Activated CD4-positive, alpha-beta T cell treated with anti-CD3 and anti-CD28 coated beads, Interleukin-2, Interleukin-4, amounts not matched to agents 100 ng/mL and 50 ng/mL, durations not matched to agents 16 hours and 8 hours (primary cell): ENCODE results near the gene RSRC1.
"Not testable (repeated sequence)": the region's sequence is repeated elsewhere in the genome, so short reads cannot be mapped to it uniquely, and the experiment has no call there.

Source experiments
- DNase-seq: peaks from one replicate; pipeline ENCODE4 v3.0.0-alpha.2; 2020; ENCODE audit warnings: low spot score

RSRC1 gene

DNA sequence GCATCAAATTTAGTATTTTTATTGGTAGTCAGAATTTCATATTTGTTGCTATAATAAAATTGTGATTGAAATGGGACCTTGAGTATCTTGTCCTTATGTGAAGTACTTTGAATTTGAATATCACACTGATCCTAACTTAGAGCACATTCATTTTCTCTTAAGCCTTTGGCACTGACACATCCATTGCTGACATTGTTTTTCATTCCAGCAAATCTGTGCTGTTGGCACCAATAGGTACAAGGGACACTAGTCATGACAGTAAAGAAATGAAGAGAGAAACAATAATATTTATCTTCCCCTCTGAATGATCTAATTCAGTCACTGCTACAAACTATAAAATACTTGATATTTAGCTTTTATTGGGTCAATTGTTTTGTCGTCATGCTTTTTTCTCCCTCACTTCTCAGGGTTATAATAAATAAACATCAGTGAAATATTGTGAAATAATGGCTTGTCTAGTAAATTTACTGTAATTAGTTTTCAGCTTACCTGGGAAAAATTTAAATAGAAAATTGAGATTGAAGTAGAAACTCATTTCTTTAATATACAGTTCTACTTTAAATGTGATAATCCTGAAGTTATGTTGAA lies 294.3 kb downstream of the RSRC1 start:
- no peak for DNase-seq

DNA sequence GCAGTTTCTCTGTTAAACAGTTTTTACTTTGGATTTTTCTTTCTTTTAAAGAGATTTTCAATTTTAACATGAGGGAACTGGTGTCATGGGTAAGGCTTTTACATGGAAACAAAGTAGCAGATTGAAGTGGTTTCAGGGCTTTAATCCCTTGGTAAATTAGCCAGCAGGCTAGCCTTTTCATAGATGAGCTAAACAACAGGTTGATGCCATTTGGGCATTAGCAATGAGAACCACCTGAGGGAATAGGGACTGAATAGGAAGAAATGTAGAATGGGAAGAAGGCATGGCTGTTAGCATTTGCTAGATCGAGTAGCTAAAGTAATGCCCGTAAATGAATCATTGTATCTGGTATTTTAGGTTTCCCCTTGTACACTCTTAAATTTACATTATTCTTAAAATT lies 295.6 kb downstream of the RSRC1 start:
- DNase-seq: no peak

DNA sequence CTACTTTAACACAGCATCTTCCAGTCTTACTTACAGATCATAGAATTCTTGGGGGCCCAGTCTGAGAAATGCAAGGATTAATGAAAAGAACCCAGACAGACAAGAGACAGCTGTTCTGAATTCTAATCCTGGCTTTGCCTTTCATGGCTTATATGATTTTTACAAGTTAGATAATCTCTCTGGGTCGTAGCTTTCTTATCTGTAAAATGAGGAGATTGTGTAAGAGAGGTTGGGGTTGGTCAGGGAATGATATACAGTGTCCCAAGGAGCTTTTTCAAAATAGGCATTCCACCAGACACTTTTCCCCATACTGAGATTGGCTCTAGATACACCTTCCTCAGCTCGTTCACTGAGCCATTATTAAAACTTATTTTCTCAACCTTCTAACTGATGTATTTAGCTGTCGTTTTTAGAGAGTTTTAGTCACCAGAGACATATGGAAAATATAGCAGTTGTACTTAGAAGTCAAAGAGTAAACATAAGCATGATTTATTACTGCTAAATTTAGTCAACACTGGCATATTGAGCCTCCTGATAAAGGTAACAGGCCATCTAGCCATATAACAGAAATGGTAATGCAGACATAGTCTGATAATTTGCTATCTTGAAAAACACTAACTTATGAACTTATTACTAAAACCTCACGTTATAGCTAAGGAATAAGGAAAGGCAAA lies 298.1 kb downstream of the RSRC1 start:
- DNase-seq: no peak

DNA sequence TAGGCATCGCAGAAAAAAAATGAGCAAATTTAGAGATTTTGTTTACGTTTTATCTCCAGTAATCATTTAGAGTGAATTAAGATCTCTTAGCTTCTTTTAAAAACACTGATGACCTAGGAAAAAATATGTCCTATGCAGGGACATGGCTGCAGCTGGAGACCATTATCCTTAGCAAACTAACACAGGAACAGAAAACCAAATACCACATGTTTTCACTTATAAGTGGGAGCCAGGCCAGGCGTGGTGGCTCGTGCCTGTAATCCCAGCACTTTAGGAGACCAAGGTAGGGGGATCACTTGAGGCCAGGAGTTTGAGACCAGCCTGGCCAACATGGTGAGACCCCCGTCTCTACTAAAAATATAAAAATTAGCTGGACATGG lies 298.6 kb downstream of the RSRC1 start:
- DNase-seq: not testable (repeated sequence)

DNA sequence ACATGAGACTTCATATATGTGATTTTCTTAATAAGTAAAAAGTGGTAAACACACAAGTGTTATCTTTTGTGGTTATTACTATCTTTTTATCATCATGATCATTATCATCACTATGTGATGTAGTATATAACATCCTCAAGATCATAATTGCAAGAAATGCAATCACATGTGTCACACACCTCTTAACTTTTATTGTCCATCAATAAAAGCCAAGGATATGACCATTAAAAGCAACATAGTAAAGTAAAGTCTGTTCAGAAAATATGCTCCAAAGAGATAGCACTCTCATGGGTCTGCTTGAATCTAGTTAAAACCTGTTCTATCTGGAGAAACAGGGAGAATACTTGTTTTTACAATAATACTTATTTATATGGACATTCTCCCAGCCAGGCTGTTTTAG lies 308.1 kb downstream of the RSRC1 start:
- no peak for DNase-seq

DNA sequence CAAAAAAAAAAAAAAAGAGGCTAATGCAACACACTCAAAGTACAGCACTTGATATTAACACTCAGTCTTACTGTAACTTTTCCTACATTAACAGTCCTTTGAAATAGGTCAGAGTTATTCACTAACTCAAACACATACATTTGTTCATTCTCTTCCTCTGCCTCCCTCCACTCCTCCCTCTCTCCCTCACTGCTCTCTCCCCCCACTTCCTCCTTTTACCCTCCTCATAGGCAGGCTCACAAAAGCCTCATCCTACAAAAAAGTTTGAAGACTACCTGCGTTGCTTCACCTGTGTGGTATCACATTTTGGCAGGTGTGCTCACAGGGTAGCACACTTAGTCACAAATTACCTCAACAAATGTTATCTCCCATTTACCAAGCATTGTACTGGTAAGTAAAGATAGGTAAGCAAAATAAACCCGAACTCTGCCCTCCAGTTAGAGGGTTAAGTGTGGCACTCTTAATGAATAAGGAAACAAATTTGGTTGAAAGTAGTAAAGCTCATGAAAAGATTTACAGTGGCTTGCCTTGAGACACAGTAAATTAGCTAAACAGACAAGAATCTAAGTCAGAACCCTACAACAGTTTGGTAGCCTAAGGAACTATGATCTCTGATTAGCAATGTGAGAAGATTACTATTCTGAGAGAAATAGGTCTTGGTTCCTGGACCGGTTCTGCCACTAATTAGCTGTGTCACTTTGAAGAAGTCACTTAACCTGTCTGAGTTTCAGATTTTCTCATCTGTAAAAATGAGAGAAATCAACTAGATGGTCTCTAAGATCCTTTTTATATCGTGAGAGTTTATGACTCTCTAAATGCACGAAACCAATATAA lies 310.1 kb downstream of the RSRC1 start:
- DNase-seq: no peak

DNA sequence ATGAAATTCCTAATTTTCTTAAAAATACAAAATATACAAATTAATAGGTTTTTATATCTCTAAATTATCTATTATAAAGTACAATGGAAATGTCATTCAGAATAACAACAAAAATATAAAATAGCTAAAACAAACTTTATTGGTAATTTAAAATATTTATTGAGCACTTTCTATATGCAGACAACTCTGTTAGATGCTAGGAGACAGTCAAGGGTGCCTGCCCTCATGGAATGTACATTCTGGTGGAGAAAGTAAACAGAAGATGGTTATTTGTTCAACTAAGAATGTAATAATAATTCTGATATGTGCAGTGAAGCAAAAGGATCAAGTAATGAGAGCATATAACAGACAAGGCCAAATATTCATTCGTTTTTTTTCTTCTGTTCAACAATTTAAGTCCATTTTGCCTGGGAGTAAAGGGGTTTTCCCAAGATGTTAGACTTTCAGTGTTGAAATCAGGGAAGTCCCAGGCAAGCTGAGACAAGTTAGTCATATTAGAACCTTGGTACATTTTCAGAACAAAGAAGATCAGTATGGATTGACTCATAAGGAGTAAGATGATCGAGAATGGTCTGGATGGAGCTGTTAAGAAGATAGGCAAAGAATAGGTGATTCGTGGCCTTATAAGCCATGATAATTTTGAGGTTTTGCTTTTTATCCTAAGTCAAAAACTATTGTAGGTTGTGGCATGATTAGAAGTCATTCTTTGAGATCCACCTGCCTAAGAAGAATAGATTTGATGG lies 310.9 kb downstream of the RSRC1 start:
- peak; percentile 46 for DNase-seq

DNA sequence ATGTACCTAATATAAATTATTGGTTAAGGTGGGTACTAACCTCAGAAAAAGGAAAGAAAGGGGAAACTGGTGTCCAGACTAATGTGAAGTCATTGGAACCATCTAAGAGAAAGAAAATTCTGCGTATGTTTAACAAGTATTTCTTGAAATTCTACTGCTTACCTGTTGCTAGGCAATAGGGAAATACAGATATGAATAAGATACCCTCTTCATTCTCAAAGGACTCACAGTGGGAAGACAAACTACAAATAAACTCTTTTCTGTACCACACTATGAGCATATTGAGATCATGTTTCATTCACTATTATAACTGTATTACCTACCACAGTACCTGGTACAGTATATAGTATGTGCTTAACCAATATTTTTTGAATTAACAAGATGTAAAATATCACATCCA lies 320.6 kb downstream of the RSRC1 start:
- no peak for DNase-seq

DNA sequence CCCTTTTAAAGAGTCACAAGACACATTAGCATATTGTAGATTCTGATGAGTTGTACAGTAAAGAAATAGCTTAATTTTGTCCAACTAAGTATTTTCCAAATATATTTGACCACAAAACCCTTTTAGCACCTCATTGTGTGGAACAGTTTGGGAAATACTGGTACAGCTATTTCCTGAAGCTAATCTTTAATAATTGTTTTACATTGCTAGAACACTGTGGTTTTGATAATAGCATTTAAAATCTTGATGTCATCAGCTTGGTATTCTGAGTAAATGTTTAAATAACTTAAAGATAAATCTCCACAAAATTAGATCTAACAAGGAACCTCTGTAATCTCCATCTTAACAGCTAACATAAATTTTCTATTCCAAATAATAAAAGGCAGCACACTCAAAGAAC lies 321.1 kb downstream of the RSRC1 start:
- no peak for DNase-seq

DNA sequence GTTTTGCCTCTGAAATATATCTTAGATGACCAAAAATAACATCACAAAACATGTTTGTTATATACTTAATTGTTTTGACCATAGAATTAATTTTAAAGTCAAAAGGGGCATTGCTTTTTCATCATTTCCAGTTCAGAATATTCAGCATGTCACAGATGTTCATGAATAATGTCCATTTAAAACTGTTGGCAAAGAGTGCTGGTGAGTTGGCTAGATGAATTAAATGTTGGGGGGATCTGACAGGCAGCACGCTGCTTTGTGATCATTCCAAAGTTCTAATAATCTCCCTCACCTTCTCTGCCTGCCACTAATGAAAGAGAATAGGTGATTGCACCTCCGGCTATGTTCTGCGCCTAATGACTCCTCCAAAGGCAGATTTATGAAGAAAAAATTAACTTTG lies 321.9 kb downstream of the RSRC1 start:
- DNase-seq: no peak

DNA sequence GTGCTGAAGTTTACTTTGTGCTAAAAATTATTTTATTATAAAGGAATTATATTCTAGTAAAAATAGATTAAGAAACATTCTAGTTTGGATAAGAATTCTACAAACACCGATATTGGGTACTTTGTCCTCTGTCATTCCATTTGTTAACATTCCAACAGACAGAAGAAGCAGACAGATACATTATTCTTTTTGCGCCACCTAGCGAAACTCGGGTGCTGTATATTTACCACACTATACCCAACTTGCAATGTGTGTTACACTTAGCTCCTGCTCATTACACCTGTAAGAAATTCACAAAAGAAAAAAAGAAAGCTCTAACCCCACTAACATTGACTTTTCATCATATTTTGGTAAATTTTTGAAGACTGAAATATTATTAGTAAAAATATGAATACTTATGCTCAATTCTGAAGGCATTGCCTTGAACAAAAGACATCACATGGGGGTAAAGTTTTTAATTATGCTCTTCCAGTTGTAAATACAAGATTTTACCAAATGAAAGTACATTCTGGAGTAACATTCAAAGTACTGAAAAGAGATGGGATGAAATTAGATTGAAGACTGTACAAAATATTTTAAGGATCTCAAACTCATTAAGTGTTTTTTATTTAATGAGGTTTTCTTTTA lies 324.6 kb downstream of the RSRC1 start:
- DNase-seq: peak; percentile 45

DNA sequence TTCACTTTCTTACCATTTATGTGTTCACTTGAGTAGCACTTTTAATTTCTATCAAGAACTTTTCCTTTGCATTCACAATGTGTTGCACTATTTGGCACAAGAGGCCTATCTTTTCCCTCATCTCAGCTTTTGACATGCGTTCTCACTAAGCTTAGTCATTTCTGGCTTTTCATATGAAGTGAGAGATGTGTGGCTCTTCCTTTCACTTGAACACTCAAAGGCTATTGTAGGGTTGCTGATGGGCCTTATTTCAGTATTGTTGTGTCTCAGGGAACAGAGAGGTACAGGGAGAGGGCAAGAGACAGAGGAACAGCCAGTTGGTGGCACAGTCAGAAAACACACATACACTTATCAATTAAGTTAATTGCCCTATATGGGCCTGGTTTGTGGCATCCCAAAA lies 333.7 kb downstream of the RSRC1 start:
- peak; percentile 84 for DNase-seq

DNA sequence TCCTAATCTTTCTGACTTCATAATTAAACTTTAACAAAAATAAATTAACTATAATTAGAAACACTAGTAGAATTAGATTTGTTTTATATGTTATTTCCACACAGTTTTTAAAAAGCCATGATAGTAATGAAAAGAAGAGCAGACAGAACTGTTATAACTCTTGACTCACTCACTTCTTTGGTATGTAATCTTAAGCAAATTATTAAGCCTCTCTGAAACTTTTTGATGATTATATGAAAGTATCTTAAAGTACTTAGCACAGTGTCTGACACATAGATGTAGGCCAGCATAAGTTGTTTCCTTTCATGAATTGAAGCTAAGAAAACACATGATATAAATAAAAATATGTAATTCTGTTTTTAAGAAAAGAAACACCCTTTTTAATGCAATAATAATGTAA lies 337.5 kb downstream of the RSRC1 start:
- DNase-seq: no peak

DNA sequence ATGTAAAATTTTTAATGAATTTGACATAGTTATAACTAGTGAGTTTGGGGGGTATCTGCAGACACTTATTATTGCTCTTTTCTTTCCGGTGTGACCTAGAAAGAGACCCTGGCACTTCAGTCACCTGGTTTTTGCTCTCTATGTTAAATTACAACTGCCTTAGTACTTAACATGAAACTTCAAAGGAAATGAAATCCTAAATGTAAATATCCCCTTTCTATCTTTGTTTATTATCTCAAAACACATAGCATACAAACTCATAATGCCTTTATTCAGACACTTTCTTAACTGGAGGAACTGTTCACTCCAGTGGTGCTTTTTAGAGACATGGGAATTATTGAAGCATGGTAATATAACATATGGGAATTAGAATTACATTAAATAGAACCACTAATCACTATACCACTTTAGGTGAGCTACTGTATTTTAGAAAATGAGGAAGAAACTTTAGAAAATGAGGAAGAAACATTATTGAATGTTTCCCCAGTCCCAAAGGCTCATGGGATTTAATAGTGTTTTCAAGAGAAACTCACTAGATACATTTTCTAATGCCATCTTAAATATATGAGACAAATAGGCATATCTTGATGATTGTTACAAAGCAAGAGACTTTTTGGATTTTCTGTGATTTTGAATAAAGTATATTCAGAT lies 341.6 kb downstream of the RSRC1 start:
- no peak for DNase-seq

DNA sequence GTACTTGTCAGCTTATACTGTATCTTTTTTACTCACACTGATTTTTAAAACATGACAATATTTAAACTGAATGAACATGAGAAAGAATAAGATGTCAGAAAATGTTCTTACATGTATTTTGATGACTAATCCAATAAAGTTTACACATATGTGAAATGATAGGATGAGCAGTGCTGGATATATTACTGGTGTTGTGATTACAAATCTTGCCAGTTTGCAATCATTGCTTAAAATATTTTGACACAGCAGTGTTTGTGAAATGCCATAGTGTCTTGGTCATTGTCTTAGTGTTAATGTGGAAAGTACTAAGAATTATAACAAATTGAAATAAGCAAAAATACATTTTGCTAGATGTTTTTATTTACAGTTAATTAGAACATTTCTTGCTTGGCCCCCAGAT lies 342.4 kb downstream of the RSRC1 start:
- DNase-seq: no peak

DNA sequence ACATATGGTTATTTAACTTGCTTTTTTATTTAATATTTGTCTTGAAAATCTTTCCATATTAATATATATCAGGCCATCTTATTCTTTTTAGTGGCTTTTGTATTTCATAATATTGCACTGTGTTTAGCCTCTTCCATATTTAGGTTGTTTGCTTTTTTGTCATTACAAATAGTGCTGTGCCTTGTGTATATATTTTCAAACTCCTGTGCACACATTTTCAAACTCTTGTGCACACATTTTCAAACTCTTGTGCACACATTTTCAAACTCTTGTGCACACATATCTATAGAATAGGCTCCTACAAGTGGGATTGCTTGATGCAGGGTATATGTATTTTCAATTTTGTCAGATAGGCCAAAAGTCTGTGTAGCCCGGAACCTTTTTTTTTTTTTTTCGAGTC lies 343.1 kb downstream of the RSRC1 start:
- DNase-seq: no peak

DNA sequence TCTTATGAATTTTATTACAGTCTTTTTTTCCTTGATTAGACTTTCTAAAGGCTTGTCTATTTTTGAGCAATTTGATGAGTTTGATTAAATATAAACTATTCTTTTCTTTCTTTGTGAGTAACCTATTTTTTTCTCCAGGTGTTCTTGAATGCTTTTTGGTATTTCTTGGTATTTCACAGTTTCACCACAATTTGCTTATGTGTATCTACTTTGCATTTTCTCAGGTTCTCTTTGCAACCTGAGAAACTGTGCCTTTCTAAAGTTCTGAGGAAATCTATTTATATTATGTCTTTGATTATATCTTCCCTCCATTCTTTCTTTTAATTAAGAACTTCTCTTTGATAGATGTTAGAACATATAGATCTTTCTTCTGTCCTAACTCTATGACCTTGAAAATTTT lies 344.0 kb downstream of the RSRC1 start:
- no peak for DNase-seq

DNA sequence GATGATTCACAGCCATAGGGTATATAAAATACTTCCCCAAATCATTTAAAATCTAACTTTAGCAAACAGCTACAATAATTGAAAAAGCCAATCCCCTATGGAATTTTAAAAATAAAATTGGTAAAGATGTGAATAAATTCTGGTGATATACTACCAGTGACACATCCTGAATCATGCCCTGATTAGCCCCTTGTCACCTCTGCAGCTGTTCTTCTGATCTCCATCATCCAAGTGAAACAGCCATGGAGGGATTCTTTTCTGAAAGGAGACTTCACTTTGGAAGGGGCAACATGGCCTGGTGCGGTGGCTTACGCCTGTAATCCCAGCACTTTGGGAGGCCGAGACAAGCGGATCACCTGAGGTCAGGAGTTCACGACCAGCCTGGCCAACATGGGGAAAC lies 345.5 kb downstream of the RSRC1 start:
- DNase-seq: no peak

DNA sequence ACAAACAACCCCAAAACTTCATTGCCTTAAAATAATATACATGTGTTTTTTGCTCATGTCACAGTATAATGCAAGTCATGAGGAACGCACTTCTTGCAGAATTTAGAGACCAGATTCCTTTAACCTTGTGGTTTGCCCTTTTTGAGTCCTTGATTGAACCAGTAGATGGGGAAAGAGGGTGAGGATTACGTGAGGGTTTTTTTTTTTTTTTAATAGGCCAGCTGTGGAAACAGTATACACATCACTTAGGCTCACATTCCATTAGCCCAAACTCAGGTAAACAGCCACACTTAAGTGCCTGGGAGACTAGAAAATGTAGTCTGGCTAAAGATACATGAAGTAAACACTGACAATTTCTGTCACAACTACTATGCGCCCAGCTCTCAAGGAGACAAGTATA lies 346.2 kb downstream of the RSRC1 start:
- DNase-seq: no peak

DNA sequence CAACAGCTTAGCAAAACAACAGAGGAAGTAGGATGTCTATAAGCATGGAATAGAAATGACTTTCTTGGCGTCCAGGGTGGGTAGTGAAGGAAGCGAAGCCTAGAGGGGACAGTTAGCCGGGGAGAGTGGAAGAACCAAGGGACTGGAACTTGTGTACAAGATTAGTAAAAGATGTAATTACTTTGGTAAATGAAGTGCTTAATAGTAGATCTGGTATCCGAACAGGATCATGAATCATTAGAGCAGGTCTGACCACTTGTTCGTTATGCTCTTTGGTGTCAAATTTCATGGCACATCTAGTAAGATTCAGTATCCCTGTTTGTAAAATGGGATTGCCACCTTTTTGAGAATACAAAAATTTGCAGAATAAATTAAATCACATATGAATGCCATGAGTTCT lies 348.6 kb downstream of the RSRC1 start:
- no peak for DNase-seq

DNA sequence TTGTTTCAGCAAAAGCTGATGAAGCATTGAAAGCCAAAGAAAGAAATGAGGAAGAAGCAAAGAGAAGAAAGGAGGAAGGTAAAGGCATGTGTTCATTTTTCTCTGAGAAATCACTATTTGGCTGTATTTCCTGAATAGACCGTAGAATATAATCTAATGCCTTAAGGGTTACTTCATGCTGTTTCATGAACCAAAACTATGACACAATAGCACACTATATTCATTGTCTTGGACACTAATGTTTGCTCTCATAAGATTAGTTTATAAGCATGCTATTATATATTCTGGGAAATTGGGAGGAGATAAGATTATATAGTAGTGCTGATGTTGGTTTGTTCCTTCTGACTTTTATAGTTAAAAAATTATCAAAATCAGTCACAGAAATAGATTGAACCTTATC lies 351.0 kb downstream of the RSRC1 start:
- no peak for DNase-seq

DNA sequence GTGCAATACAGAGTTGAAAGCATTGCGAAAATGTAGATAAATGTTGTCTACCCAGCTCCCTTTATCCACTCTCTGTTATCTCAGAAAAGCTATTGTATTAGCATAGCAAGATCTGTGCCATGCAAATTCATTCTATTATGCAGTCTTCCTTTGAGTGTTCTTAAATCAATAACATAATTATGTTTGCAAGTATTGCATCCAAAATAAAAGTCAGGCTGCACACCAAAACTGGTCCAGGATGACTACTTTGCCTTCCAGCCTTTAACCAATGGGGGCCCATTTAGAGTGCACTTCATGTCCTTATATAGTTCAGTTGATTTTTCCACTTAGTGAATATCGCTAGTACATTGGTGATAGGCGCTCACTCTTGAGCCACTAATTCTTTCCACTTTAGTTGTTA lies 353.7 kb downstream of the RSRC1 start:
- DNase-seq: no peak
